SH-SY5Y (cell line): Measurements from ENCODE around the gene BPIFB4.

Source experiments
- GATA2 ChIP-seq: IDR thresholded peaks from 2 replicates; pipeline ENCODE4 v1.6.1; 2011; ENCODE audit warnings: mild to moderate bottlenecking, low read depth, low read length
- GATA3 ChIP-seq: IDR thresholded peaks from 2 replicates; pipeline ENCODE4 v1.6.1; 2011; ENCODE audit warnings: low read depth, mild to moderate bottlenecking, low read length, moderate library complexity

GRCh38 chr20:33062105-33062824 is 17.2 kb upstream of the BPIFB4 start:
- TF ChIP-seq GATA3, result no peak
- no peak for TF ChIP-seq GATA2
